SK-N-SH (cell line): ENCODE data around the gene DLAT.

ENCODE experiments used
- CTCF ChIP-seq: fragments of 200-600 bp; sonication (generic); IDR thresholded peaks from 2 replicates; pipeline ENCODE4 v1.6.1; 2017; ENCODE audit warnings: antibody characterized with exemption, mild to moderate bottlenecking, moderate library complexity
- EP300 ChIP-seq, 2 experiments: IDR thresholded peaks; 2 replicates each; pipeline versions ENCODE4 v1.4.0 to v1.6.1; 2012; ENCODE audit warnings: borderline replicate concordance in 1 of 2, low read depth in 1 of 2, low read length in 1 of 2
- MXI1 ChIP-seq: IDR thresholded peaks from 2 replicates; pipeline ENCODE4 v1.6.1; 2012; ENCODE audit warnings: mild to moderate bottlenecking, low read depth, low read length, improper control_type of control experiment
- RAD21 ChIP-seq: IDR thresholded peaks from 2 replicates; pipeline ENCODE4 v1.6.1; 2012; ENCODE audit warnings: mild to moderate bottlenecking, low read length
- RCOR1 ChIP-seq: fragments of 150-350 bp; IDR thresholded peaks from 2 replicates; pipeline ENCODE4 v1.6.1; 2017; ENCODE audit warnings: antibody characterized with exemption, low read length
- RFX5 ChIP-seq: IDR thresholded peaks from 2 replicates; pipeline ENCODE4 v1.6.1; 2012; ENCODE audit warnings: mild to moderate bottlenecking, improper control_type of control experiment, low read length
- ZBTB33 ChIP-seq: IDR thresholded peaks from 2 replicates; pipeline ENCODE4 v1.4.0; 2012; ENCODE audit warnings: low read depth, borderline replicate concordance

GRCh38 chr11:112012874-112013273, 12.3 kb upstream of the DLAT start:
- no peak for TF ChIP-seq RCOR1
- TF ChIP-seq EP300 (IDR thresholded peaks at IDR 0.05; ENCODE audit: borderline replicate concordance in 1 of 2, low read depth in 1 of 2, low read length in 1 of 2) = no peak
- TF ChIP-seq MXI1 = no peak
- no peak for TF ChIP-seq CTCF
- TF ChIP-seq RFX5 = no peak
- no peak for TF ChIP-seq RAD21
- TF ChIP-seq ZBTB33 = no peak
